GM04504 (cell line): Measurements from ENCODE around the gene SIK1.
"Not testable (repeated sequence)": the region's sequence is repeated elsewhere in the genome, so short reads cannot be mapped to it uniquely, and the experiment has no call there.

Experiments used
- DNase-seq: peaks from one replicate; pipeline ENCODE4 v3.0.0-alpha.2; 2012; ENCODE audit warnings: low read depth

The SIK1 gene

GRCh38 chr21:43426404-43427241 is at the start of gene SIK1:
Gene SIK1 (minus strand): TSS chr21:43427131. CDS start chr21:43426178, 953 bp downstream.
- DNase-seq, result not testable (repeated sequence)

- not testable (repeated sequence) for DNase-seq
These were observed 44.8 kb upstream of the SIK1 start for GRCh38 chr21:43471597-43472242.

DNA sequence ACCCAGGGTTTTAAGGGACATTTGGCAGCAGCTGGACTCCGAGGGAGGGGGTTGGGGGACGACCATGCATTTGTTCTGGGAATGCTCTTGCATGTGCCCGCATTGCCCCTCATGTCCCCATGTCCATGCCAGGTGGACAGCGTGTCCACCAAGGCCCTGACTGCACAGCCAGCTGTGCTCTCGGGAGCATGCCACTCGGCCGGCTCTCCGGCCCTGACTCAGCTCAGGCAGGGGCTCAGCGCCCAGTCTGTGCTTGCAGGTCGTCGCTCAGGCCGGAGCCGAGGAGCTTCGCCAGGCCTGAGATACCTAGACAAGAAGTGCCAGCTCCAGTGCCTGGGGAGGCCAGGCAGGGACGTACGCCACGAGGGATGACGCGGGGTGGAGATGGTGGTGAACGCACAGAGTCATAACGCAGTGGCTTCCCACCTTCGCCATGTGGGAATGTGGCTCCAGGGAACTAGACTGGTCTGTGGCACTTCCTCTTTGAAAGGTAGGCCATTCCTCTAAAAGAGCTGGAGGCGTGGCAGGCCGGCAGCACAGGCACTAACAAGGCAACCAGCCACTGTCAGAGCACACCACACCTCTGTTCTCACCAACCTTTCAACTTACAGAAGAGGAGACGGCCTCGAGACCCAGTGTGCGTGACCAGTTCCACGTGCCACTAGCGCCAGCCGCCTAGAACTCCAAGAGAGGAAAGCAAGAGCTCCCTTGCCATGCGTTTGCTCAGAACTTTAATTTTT is 43.0 kb upstream of the SIK1 start:
- not testable (repeated sequence) for DNase-seq

DNA sequence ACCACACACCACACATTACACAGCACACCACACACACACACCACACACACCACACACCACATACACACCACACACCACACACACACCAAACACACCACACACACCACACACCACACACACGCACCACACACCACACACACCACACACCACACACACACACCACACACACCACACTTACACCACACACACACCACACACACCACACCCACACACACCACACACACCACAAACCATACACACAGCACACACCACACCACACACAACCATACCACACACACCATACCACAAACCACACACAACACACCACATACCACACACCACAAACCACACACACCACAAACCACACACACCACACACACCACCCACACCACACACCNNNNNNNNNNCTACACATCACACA is 40.9 kb upstream of the SIK1 start:
- no peak for DNase-seq

DNA sequence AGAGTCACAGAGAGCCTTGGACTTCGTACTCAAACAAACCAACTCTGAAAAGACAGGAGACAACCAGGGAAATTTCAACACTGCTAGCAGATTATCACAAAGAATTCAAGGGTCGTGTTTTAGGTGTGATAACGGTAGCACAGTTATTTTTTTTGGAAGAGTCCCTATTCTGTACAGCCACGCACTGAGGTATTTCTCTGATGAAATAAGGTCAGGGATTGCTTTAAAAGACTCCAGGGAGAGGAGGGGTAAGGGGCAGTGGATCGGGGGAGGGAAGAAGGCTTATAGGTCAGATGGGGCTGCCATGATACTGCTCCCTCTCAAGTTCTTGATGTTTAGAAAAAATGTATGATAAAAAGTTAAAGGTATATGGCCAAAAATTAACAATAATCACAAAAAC is 38.2 kb upstream of the SIK1 start:
- not testable (repeated sequence) for DNase-seq

- not testable (repeated sequence) for DNase-seq
These were observed 36.7 kb upstream of the SIK1 start for GRCh38 chr21:43463498-43464261.

- DNase-seq, result not testable (repeated sequence)
These were observed 36.0 kb upstream of the SIK1 start for GRCh38 chr21:43462932-43463331.

DNA sequence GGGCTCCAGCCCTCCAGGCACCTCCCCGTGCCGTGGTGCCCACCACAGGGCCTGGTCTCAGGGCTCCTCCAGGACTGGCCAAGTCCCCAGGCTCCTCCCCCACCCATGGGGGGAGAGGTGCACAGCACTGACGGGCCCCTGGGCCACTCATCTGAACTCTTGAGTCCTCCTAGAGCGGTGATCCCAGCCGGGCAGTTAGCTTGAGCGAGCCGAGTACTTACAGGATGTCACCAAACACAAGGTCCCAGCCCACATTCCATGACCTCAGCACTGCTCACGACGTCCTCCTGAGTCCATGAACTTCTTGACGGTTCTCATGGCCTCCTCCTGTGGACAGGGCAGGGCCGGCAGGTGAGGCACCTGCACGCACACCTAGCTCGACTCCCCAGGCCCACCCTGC is 33.5 kb upstream of the SIK1 start:
- DNase-seq, result not testable (repeated sequence)

DNA sequence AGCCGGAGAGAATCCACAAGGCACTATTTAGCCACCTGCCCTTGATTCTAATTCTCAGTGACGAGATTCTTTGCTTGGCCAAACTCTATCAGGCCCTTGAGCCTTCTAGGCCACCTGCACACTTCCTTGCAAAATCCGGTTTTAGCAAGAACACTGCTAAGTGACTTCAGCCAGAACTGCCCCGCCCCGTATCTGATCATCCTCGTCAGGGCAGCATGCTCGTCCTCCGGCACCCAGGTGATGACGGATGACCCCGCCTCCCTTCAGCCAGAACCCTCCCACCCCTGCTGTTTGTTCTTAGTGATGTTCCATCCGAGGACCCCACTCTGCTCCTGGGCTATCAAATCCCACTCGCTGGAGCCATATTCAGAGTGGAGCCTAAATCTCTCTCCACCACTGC is 32.1 kb upstream of the SIK1 start:
- not testable (repeated sequence) for DNase-seq

GRCh38 chr21:43456616-43457314 is 29.8 kb upstream of the SIK1 start:
- DNase-seq, result not testable (repeated sequence)

DNA sequence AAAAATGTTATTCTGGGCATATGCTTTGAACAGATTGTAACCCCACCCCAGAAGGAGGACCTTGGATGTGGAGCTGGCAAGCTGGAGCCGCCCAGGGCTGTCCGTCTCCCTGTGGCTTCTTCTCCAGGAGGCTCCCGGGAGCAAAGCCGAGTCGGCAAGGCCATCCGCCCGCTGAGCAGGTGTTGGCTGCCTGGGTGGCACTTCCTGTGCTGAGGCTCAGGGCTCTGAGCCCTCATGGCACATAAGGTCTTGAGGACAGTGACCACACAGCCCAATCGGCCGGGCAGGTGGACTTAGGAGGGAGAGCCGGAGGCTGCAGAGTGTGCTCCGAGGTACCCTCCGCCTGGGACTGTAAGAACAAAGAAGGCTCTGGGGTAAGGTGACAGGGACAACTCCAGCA is 28.8 kb upstream of the SIK1 start:
- not testable (repeated sequence) for DNase-seq

DNA sequence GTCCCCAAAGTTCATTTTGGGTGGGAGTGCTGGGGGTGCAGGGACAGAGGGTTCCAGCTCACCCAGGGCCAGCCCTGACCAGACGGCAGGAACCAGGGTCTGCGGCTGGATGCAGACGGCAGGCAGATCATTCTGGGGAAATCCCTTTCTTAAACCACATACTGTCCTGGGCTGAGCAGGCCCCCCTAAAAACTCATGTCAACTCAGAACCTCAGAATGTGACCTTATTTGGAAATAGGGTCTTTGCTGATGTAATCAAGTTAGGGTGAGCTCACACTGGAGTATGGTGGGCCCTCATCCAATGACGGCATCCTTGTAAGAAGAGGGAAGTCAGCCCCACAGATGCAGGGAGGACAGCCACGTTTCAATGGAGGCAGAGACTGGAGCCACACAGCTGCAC is 27.2 kb upstream of the SIK1 start:
- not testable (repeated sequence) for DNase-seq

DNA sequence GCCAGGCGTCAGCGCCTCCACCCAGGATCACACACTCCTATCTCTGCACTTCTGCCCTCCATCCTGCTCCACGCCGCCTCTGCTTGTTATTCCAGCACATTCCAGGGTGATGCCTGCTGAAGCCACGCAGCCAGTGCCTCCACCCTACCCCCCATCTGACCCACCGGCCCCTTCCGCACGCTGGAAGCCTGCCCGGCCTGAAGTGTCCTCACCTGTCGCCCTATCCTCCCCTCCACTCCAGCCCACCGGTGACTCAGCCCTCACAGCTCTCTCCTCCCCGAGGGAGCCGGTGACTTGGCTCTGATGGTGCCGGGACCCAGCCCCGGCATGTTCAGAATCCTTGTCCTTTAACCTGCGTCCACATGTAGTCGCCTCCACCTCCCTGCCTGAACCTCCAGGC is 24.9 kb upstream of the SIK1 start:
- not testable (repeated sequence) for DNase-seq

DNA sequence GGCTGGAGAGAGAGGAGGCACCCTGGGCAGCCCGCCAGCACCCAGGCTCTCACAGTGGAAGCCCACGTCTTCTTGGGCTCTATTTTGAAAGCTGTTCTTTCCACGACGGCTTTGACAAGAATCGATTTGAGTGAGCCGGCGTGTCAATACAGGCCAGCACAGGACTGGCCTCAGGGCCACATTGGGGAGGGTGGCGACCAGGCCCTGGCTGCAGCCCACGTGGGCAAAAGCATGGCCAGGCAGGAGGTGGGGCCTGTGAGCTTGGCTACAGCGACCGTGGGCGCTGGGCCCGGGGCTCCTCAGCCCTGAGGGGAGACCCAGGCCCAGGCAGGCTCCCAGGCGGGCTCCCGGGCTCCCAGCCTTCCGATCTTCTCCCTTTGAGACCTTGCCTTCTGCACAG is 23.4 kb upstream of the SIK1 start:
- not testable (repeated sequence) for DNase-seq

DNA sequence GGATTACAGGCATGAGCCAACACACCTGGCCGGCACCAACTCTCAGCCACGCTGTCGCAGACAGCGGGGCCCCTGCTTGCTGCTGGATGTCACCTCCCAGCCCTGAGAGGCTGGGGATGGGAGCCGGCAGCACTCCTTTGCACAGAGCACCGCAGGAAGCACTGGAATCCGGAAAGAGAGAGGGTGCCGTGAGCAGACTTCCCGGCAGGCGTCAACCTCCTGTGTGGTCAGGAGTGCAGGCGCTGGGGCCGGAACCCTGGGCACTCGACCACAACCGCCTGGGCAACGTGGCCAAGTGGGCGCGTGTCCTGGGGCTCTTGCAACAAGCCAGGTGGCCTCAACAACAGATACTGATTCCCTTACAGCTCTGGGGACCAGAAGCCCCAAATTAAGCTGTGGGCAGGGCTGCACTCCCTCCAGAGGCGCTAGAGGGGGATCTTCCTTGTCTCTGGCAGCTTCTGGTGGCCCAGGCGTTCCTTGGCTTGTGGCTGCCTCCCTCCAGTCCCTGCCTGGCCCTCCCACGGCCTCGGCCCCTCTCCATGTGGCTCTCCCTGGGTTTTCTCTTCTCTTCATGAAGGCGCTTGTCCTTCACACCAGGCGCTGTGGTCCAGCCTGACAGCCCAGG is 20.5 kb upstream of the SIK1 start:
- DNase-seq, result not testable (repeated sequence)

DNA sequence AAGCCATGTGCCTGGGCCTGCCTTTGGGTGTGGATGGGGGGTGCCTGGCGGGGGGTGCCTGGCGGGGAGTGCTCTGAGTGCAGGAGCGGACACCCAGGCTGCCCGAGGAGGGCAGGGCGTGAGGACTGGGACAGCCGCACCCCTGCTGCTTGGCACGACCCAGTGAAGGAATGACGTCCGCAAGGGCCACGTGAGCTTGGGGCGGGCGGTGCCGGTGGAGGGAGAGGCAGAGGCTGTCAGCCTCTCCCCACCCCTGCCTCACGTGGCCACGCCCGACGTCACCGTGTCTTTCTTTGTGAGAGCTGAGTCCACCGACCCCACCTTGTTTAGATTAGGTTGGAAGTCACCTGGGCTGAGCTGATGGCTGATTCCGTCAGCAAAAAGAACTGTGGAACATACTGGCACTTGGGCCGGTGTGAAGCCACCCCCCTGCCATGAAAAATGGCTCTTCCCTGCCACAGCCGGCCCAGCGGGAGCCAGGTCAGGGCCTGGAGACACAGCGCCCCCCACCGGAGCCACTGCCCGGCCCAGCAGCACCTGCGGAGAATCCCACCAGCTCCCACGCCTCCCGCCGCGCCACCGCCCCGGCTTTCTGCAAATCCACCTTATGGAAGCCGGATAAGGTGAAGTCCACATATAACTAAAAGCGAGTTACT is 19.5 kb upstream of the SIK1 start:
- not testable (repeated sequence) for DNase-seq

- not testable (repeated sequence) for DNase-seq
These were observed 17.6 kb upstream of the SIK1 start for GRCh38 chr21:43444524-43444923.

DNA sequence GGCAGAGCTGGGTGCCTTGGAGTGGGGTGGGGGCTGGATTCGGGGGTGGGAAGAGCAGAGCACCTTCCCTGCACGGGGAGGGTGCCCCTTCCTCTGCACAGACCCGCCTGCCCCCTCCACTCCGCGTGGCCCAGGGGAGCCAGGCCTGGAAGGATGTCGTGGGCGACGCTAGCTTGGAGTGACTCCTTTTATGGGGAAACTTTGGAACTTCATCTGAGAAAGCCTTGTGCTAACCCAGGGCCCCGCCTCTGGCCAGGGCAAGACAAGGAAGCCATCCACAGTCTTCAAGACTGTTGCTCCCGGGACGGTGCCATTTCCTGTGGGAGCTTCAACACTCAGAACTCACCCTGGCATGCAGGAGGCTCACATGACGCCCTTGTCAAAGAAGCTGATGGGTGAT is 15.6 kb upstream of the SIK1 start:
- not testable (repeated sequence) for DNase-seq

DNA sequence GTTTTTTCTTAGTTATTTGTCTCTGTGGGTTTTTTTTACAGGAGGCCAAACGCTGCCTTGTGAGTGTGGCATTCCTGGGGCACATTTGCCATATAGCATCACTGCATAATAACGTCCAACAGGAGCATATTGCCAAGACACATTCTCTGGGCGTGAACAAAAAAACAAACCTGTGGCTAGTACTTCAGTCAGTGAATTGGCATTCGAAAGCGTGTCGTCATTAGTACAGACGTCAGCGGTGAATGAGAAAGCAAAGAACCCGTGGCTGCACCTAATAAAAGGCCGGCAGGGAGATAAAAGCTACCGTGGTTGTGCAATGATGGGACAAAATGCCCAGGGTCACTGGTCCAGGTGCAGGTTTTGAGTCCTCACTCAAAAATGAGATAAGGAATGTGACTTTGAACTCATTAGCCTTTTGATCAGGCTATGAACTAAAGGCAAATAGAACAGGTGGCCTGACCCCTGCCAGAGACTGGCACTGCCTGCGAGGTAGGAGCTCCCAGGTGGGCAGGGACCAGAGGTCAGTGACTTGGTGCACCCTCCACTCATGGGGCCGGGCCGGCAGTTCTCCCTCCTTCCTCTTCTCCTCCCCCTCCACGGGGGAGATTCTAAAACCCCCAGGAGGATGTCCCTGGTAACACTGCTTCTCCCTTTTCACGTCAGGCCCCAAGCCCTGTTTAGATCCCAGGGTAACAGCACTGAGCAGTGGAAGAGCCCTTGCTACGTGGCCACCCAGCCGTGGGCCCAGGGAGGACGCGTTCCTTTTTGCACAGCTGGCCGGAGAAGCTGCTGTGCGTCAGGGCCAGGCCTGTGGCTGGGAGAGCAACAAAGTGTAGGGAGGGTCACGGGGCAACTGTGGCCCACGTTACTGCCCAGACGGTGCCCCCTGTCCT is 14.2 kb upstream of the SIK1 start:
- DNase-seq, result not testable (repeated sequence)
